ENCODE data around the gene CYSRT1. TPM values are rescaled to one million over a fixed set of nuclear protein-coding genes. Genes with fewer than 3 reads are reported as not detected.

The CYSRT1 gene
- polyA plus RNA-seq, 1 donor: 71.7 TPM

DNA sequence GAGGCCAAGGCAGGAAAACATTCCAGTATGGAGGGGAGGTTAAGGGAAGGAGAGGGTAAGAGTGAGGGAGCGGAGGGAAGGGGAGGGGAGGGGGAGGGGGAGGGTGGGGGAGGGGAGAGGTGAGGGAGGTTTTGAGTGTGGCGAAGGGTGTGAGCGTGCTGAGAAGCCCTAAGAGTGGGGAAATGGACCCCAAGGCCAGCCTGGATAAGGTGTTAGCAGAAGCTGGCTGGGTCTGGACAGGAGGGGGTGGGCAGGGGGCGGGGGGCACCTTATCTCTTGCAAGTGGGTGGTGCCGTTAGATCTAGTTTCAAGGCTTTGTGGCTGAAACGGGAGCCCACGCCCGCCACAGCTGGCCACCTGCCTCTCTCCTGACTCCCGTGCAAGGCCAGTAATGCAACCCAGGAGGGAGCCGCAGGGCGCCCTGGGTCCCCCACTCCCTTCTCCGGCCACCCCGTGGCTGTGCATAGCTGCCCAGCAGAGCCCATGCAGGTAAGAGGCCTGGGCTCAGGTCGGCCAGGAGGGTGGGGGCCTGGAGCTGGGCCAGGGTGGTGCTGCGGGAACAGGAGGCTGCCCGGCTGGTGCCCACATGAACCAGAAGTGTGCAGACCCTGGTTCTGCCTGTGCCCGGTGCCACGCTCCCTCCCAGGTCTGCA, 3.0 kb downstream of the CYSRT1 start:
- no CpG with 5 or more reads among the region's 18 CpGs for WGBS (ENCODE audit: insufficient coverage, low lambda C conversion rate)
- Histone ChIP-seq H3K27me3 (ENCODE audit: control insufficient read depth, insufficient read depth, low read length) (no peaks in the 10 kb centered on the region), H3K4me1 (ENCODE audit: control insufficient read depth, insufficient read depth, low read length) (peaks cover 85% of the 10 kb centered on the region), H3K27ac (ENCODE audit: low read length) (peak overlapping the region; percentile 91), H3K4me3 (ENCODE audit: low read length) (peak overlapping the region; percentile 41), H3K36me3 (ENCODE audit: control insufficient read depth, insufficient read depth, low read length) (peaks cover 13% of the 10 kb centered on the region), H3K9me3 (ENCODE audit: control insufficient read depth, low read depth, low read length) (peaks cover 16% of the 10 kb centered on the region)
- peak in 1 of 2 donors; percentile 41 for DNase-seq

GRCh38 chr9:137228506-137228967, 3.6 kb downstream of the CYSRT1 start:
- Histone ChIP-seq H3K27ac (ENCODE audit: low read length) (peak overlapping the region; percentile 91), H3K4me1 (ENCODE audit: control insufficient read depth, insufficient read depth, low read length) (peaks cover 83% of the 10 kb centered on the region), H3K36me3 (ENCODE audit: control insufficient read depth, insufficient read depth, low read length) (peaks cover 18% of the 10 kb centered on the region), H3K9me3 (ENCODE audit: control insufficient read depth, low read depth, low read length) (peaks cover 21% of the 10 kb centered on the region), H3K4me3 (ENCODE audit: low read length) (peak overlapping the region; percentile 41), H3K27me3 (ENCODE audit: control insufficient read depth, insufficient read depth, low read length) (no peaks in the 10 kb centered on the region)
- no CpG with 5 or more reads among the region's 29 CpGs for WGBS (ENCODE audit: insufficient coverage, low lambda C conversion rate)
- peak in 1 of 2 donors; percentile 51 for DNase-seq

GRCh38 chr9:137228968-137229896, 4.3 kb downstream of the CYSRT1 start:
- no CpG with 5 or more reads among the region's 27 CpGs for WGBS (ENCODE audit: insufficient coverage, low lambda C conversion rate)
- Histone ChIP-seq H3K27ac (ENCODE audit: low read length) (peak overlapping the region; percentile 91), H3K9me3 (ENCODE audit: control insufficient read depth, low read depth, low read length) (peaks cover 25% of the 10 kb centered on the region), H3K27me3 (ENCODE audit: control insufficient read depth, insufficient read depth, low read length) (no peaks in the 10 kb centered on the region), H3K4me3 (ENCODE audit: low read length) (peak overlapping the region; percentile 41), H3K36me3 (ENCODE audit: control insufficient read depth, insufficient read depth, low read length) (peaks cover 18% of the 10 kb centered on the region), H3K4me1 (ENCODE audit: control insufficient read depth, insufficient read depth, low read length) (peaks cover 80% of the 10 kb centered on the region)
- DNase-seq: peak in 1 of 2 donors; percentile 23

DNA sequence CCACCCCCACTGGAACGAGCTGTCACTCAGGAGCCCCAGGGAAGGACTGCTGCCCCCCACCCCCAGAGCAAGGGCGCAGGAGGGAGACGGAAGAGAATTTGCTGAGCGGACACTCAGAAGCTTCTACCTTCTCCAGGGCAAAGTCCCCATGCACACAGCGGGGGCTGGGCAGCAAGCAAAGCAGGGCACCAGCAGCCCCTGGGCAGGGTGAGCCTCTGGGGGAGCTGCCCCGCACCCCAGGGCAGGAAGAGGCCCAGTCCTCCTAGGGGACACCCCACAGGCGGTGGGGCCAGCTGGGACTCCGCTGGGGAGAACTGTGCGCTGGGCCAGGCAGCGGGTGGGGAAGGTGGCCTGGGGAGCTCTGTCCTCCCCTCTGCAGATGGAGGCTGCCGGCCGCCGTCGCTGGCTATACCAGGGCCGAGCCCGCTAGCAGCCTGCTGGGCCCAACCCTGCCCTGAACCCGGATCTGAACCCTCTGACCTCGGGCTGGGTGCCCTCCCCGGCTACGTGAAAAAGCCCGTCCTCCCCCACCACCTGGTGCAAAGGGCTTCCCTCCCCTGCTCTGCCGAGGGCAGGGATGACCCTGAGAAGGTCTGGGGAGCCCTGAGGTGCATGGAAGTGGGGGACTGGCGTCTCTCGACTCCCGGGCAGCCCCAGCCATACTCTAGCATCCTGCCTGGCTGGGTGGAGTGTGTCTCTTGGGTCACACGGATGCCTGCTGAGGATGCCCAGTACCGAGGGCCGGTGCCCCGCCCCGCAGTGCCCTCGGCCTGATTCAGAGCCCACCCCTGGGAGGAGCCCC, 5.1 kb downstream of the CYSRT1 start:
- H3K36me3 ChIP-seq (ENCODE audit: control insufficient read depth, insufficient read depth, low read length): peaks cover 18% of the 10 kb centered on the region
- WGBS (ENCODE audit: insufficient coverage, low lambda C conversion rate): no CpG with 5 or more reads among the region's 31 CpGs
- peak overlapping the region; percentile 21 for H3K4me3 ChIP-seq (ENCODE audit: low read length)
- DNase-seq: peak; percentile 83 to 92
- no peaks in the 10 kb centered on the region for H3K27me3 ChIP-seq (ENCODE audit: control insufficient read depth, insufficient read depth, low read length)
- H3K4me1 ChIP-seq (ENCODE audit: control insufficient read depth, insufficient read depth, low read length): peaks cover 79% of the 10 kb centered on the region
- H3K27ac ChIP-seq (ENCODE audit: low read length): peak overlapping the region; percentile 91
- peaks cover 25% of the 10 kb centered on the region for H3K9me3 ChIP-seq (ENCODE audit: control insufficient read depth, low read depth, low read length)

DNA sequence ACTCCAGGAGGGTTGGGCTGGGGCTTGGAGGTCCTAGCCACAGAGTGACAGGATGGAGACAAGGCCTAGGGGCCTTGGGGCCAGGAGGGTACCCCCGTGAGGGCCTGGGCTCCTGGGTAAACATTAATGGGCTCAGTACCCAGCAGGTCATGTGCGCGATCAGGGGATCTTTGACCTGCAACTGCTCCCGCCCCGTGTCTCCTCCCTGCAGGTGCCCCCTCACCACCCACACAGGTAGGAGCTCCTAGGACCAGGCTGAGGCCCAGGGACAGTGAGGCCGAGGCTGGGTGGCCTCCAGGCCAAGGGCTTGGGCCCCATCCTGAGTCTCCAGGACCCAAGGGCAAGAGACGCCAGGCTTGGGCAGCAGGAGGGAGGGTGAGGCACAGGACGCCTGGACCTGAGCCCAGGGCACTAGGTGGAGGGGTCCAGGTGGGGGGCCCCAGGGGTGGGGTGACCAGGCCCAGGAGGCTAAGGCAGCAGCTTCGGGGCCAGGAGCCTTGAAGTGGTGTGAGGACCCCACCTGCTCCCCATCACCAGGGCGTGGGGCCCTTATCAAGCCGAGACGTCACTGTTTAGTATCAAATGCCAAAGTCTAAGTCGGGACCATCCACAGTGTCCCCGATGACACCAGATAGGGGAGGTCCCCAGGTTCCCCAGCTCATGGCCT, 5.9 kb downstream of the CYSRT1 start, which contains the start of gene SLC34A3:
TSS of gene SLC34A3 (plus strand) at position 197 of the 667 bp plus-strand sequence. CDS start 802 bp downstream, outside the sequence.
- H3K9me3 ChIP-seq (ENCODE audit: control insufficient read depth, low read depth, low read length): peaks cover 28% of the 10 kb centered on the region
- WGBS (ENCODE audit: insufficient coverage, low lambda C conversion rate): no CpG with 5 or more reads among the region's 14 CpGs
- H3K4me1 ChIP-seq (ENCODE audit: control insufficient read depth, insufficient read depth, low read length): peaks cover 77% of the 10 kb centered on the region

GRCh38 chr9:137231372-137232039, 6.5 kb downstream of the CYSRT1 start:
- DNase-seq: peak in 1 of 2 donors; percentile 27
- Histone ChIP-seq H3K9me3 (ENCODE audit: control insufficient read depth, low read depth, low read length) (peaks cover 32% of the 10 kb centered on the region), H3K27me3 (ENCODE audit: control insufficient read depth, insufficient read depth, low read length) (no peaks in the 10 kb centered on the region), H3K4me1 (ENCODE audit: control insufficient read depth, insufficient read depth, low read length) (peaks cover 70% of the 10 kb centered on the region), H3K36me3 (ENCODE audit: control insufficient read depth, insufficient read depth, low read length) (peaks cover 18% of the 10 kb centered on the region), H3K27ac (ENCODE audit: low read length) (peak overlapping the region; percentile 91), H3K4me3 (ENCODE audit: low read length) (peak overlapping the region; percentile 20)
- no CpG with 5 or more reads among the region's 23 CpGs for WGBS (ENCODE audit: insufficient coverage, low lambda C conversion rate)

More for the DNA sequence above, 5.9 kb downstream of the CYSRT1 start, which contains the start of gene SLC34A3:
- Histone ChIP-seq H3K27me3 (ENCODE audit: control insufficient read depth, insufficient read depth, low read length) (no peaks in the 10 kb centered on the region), H3K4me3 (ENCODE audit: low read length) (peak within 1 kb of the TSS; percentile 21), H3K27ac (ENCODE audit: low read length) (peak within 1 kb of the TSS; percentile 91), H3K36me3 (ENCODE audit: control insufficient read depth, insufficient read depth, low read length) (peaks cover 18% of the 10 kb centered on the region)
- peak; percentile 94 to 97 for DNase-seq

- Histone ChIP-seq H3K4me1 (ENCODE audit: control insufficient read depth, insufficient read depth, low read length) (peaks cover 70% of the 10 kb centered on the region), H3K4me3 (ENCODE audit: low read length) (peak overlapping the region; percentile 20), H3K36me3 (ENCODE audit: control insufficient read depth, insufficient read depth, low read length) (peaks cover 18% of the 10 kb centered on the region), H3K27me3 (ENCODE audit: control insufficient read depth, insufficient read depth, low read length) (no peaks in the 10 kb centered on the region), H3K9me3 (ENCODE audit: control insufficient read depth, low read depth, low read length) (peaks cover 32% of the 10 kb centered on the region), H3K27ac (ENCODE audit: low read length) (peak overlapping the region; percentile 91)
- peak in 1 of 2 donors; percentile 30 for DNase-seq
- WGBS (ENCODE audit: insufficient coverage, low lambda C conversion rate): no CpG with 5 or more reads among the region's 10 CpGs
Measured at GRCh38 chr9:137232101-137232500, 7.1 kb downstream of the CYSRT1 start.

DNA sequence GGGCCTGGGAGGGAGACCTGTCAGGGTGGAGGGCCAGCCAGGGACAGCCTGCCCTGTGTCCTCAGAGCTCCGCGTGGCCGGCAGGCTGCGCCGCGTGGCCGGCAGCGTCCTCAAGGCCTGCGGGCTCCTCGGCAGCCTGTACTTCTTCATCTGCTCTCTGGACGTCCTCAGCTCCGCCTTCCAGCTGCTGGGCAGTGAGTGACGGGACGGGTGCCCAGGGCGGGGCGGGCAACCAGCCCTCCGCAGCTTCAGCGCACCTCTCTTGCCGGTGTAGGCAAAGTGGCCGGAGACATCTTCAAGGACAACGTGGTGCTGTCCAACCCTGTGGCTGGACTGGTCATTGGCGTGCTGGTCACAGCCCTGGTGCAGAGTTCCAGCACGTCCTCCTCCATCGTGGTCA, 7.5 kb downstream of the CYSRT1 start:
- H3K4me1 ChIP-seq (ENCODE audit: control insufficient read depth, insufficient read depth, low read length): peaks cover 70% of the 10 kb centered on the region
- H3K36me3 ChIP-seq (ENCODE audit: control insufficient read depth, insufficient read depth, low read length): peaks cover 18% of the 10 kb centered on the region
- peak overlapping the region; percentile 91 for H3K27ac ChIP-seq (ENCODE audit: low read length)
- H3K4me3 ChIP-seq (ENCODE audit: low read length): peak overlapping the region; percentile 20
- no CpG with 5 or more reads among the region's 24 CpGs for WGBS (ENCODE audit: insufficient coverage, low lambda C conversion rate)
- no peak for DNase-seq
- peaks cover 32% of the 10 kb centered on the region for H3K9me3 ChIP-seq (ENCODE audit: control insufficient read depth, low read depth, low read length)
- H3K27me3 ChIP-seq (ENCODE audit: control insufficient read depth, insufficient read depth, low read length): no peaks in the 10 kb centered on the region
